ENCODE results near the gene CCNQ.

- TF ChIP-seq, protein P1, sequence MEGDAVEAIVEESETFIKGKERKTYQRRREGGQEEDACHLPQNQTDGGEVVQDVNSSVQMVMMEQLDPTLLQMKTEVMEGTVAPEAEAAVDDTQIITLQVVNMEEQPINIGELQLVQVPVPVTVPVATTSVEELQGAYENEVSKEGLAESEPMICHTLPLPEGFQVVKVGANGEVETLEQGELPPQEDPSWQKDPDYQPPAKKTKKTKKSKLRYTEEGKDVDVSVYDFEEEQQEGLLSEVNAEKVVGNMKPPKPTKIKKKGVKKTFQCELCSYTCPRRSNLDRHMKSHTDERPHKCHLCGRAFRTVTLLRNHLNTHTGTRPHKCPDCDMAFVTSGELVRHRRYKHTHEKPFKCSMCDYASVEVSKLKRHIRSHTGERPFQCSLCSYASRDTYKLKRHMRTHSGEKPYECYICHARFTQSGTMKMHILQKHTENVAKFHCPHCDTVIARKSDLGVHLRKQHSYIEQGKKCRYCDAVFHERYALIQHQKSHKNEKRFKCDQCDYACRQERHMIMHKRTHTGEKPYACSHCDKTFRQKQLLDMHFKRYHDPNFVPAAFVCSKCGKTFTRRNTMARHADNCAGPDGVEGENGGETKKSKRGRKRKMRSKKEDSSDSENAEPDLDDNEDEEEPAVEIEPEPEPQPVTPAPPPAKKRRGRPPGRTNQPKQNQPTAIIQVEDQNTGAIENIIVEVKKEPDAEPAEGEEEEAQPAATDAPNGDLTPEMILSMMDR (conservative IDR thresholded peaks at IDR 0.05; ENCODE audit: low read length), result no peak
- TF ChIP-seq EZH2phosphoT487 (IDR thresholded peaks at IDR 0.05; ENCODE audit: borderline replicate concordance, low read depth, low read length), result no peak
These were observed 26.5 kb upstream of the CCNQ start for GRCh38 chrX:153625271-153626024.

Data from OCI-LY7 (cell line).